Measurements from ENCODE around the gene TAAR2.
"Not testable (repeated sequence)": the region's sequence is repeated elsewhere in the genome, so short reads cannot be mapped to it uniquely, and the experiment has no call there.

Gene TAAR2

GRCh38 chr6:132624175-132624574, at the start of gene TAAR2:
Gene TAAR2 (minus strand): TSS chr6:132624275. CDS start chr6:132624275, 0 bp downstream.
- DNase-seq: no peak

- no peak for DNase-seq
Observed at GRCh38 chr6:132673376-132674094, 49.5 kb upstream of the TAAR2 start.

- DNase-seq: no peak
Observed at GRCh38 chr6:132671295-132671694, 47.2 kb upstream of the TAAR2 start.

GRCh38 chr6:132669690-132670291, 45.7 kb upstream of the TAAR2 start:
- no peak for DNase-seq

GRCh38 chr6:132666118-132666517, 42.0 kb upstream of the TAAR2 start:
- no peak for DNase-seq

- DNase-seq: no peak
Observed at GRCh38 chr6:132664309-132665034, 40.4 kb upstream of the TAAR2 start.

GRCh38 chr6:132663661-132664060, 39.6 kb upstream of the TAAR2 start:
- DNase-seq: no peak

- DNase-seq: no peak
Observed at GRCh38 chr6:132661906-132662305, 37.8 kb upstream of the TAAR2 start.

GRCh38 chr6:132659082-132659481, 35.0 kb upstream of the TAAR2 start, which contains the start of gene TAAR1:
Gene TAAR1 (minus strand): TSS chr6:132659182. CDS start chr6:132646003, 13,179 bp downstream.
- DNase-seq: no peak

- DNase-seq: no peak
Observed at GRCh38 chr6:132651062-132651461, 27.0 kb upstream of the TAAR2 start.

GRCh38 chr6:132650429-132650828, 26.4 kb upstream of the TAAR2 start:
- no peak for DNase-seq

GRCh38 chr6:132648828-132649227, 24.8 kb upstream of the TAAR2 start:
- no peak for DNase-seq

GRCh38 chr6:132648356-132648755, 24.3 kb upstream of the TAAR2 start:
- no peak for DNase-seq

GRCh38 chr6:132643547-132643946, 19.5 kb upstream of the TAAR2 start:
- DNase-seq: no peak

- DNase-seq: not testable (repeated sequence)
Observed at GRCh38 chr6:132637135-132637534, 13.1 kb upstream of the TAAR2 start.

- DNase-seq: not testable (repeated sequence)
Observed at GRCh38 chr6:132635906-132636305, 11.8 kb upstream of the TAAR2 start.

- not testable (repeated sequence) for DNase-seq
Observed at GRCh38 chr6:132635288-132635687, 11.2 kb upstream of the TAAR2 start.

GRCh38 chr6:132634796-132635195, 10.7 kb upstream of the TAAR2 start:
- DNase-seq: no peak

GRCh38 chr6:132633362-132633761, 9.3 kb upstream of the TAAR2 start:
- DNase-seq: no peak

GRCh38 chr6:132623106-132623845, 799 bp downstream of the TAAR2 start:
- DNase-seq: no peak

GRCh38 chr6:132616677-132617076, 7.4 kb downstream of the TAAR2 start:
- no peak for DNase-seq

- no peak for DNase-seq
Observed at GRCh38 chr6:132614554-132614953, 9.5 kb downstream of the TAAR2 start.

- no peak for DNase-seq
Observed at GRCh38 chr6:132612449-132613108, 11.5 kb downstream of the TAAR2 start.
